Hematopoietic multipotent progenitor cell treated with erythropoietin and hydrocortisone succinate and interleukin-3 and kit ligand, for 17 days (in vitro differentiated cells): Measurements from ENCODE around the gene JARID2.

ENCODE experiments used
- DNase-seq: peaks from one replicate; pipeline ENCODE4 v3.0.0-alpha.2; 2015; ENCODE audit warnings: low spot score

JARID2 gene

GRCh38 chr6:15464211-15464725 lies 218.4 kb downstream of the JARID2 start:
- peak; percentile 82 for DNase-seq

GRCh38 chr6:15465212-15465611 lies 219.3 kb downstream of the JARID2 start:
- DNase-seq, result no peak

- no peak for DNase-seq
Measured at GRCh38 chr6:15470746-15471145, 224.9 kb downstream of the JARID2 start.

GRCh38 chr6:15472621-15473020 lies 226.8 kb downstream of the JARID2 start:
- DNase-seq, result no peak

GRCh38 chr6:15473174-15473573 lies 227.3 kb downstream of the JARID2 start:
- no peak for DNase-seq

- no peak for DNase-seq
Measured at GRCh38 chr6:15473741-15474161, 227.9 kb downstream of the JARID2 start.

- DNase-seq, result no peak
Measured at GRCh38 chr6:15474196-15474595, 228.3 kb downstream of the JARID2 start.

- DNase-seq, result no peak
Measured at GRCh38 chr6:15475261-15475660, 229.4 kb downstream of the JARID2 start.

GRCh38 chr6:15475872-15476271 lies 230.0 kb downstream of the JARID2 start:
- DNase-seq, result no peak

GRCh38 chr6:15476631-15477380 lies 230.9 kb downstream of the JARID2 start:
- DNase-seq, result no peak

- no peak for DNase-seq
Measured at GRCh38 chr6:15477746-15478145, 231.9 kb downstream of the JARID2 start.

- DNase-seq, result no peak
Measured at GRCh38 chr6:15479761-15480160, 233.9 kb downstream of the JARID2 start.

- no peak for DNase-seq
Measured at GRCh38 chr6:15480525-15480924, 234.7 kb downstream of the JARID2 start.

GRCh38 chr6:15481390-15482291 lies 235.8 kb downstream of the JARID2 start:
- DNase-seq, result peak; percentile 63

GRCh38 chr6:15483060-15483459 lies 237.2 kb downstream of the JARID2 start:
- no peak for DNase-seq

GRCh38 chr6:15484140-15484539 lies 238.3 kb downstream of the JARID2 start:
- no peak for DNase-seq

- no peak for DNase-seq
Measured at GRCh38 chr6:15484821-15485220, 239.0 kb downstream of the JARID2 start.

GRCh38 chr6:15485936-15486335 lies 240.1 kb downstream of the JARID2 start:
- no peak for DNase-seq

- DNase-seq, result no peak
Measured at GRCh38 chr6:15487262-15487661, 241.4 kb downstream of the JARID2 start.

- DNase-seq, result no peak
Measured at GRCh38 chr6:15489261-15489962, 243.5 kb downstream of the JARID2 start.

GRCh38 chr6:15490242-15491100 lies 244.6 kb downstream of the JARID2 start:
- no peak for DNase-seq
